Measurements from ENCODE around the gene IQSEC1. TPM values are rescaled to one million over a fixed set of nuclear protein-coding genes. Genes with fewer than 3 reads are reported as not detected.

The IQSEC1 gene
- total and polyA plus RNA-seq, 10 of the 15 experiments (the other 5 are each of a cell fraction or from before 2014, with no cell fraction given): 0.92 to 55.2 (median 8.5) TPM

GRCh38 chr3:12932754-12933153 lies 140.5 kb downstream of the IQSEC1 start:
- ChIA-PET CTCF (interaction anchor here (0.9 to 1.6 kb wide), 4 partner anchors 12 to 159 kb away, joined by 3 to 5 read pairs (median 3); no protein-coding TSS in a partner anchor), SMC1A (ENCODE audit: uncharacterized antibody, unreplicated experiment) (no interaction called here), RAD21 (ENCODE audit: unreplicated experiment) (no interaction called here), POLR2A (no interaction called here)
- TF ChIP-seq POLR2A (IDR thresholded peaks at IDR 0.05; ENCODE audit: low read depth, low read length): no peak
- no peak for TF ChIP-seq CREB1 (IDR thresholded peaks at IDR 0.05; ENCODE audit: low read depth)
- H4K20me1 ChIP-seq (ENCODE audit: control insufficient read depth, insufficient read depth): peaks cover 2% of the 10 kb centered on the region; the same call in 1 of the 2 replicates
- no peak overlapping the region for H3K9ac ChIP-seq (ENCODE audit: control insufficient read depth, insufficient read depth, low read length)
- H3K4me3 ChIP-seq: no peak overlapping the region
- DNase-seq (ENCODE audit: low read depth, low spot score): no peak
- H3K4me2 ChIP-seq (ENCODE audit: control insufficient read depth, insufficient read depth): no peak overlapping the region
- H3K27ac ChIP-seq (ENCODE audit: control insufficient read depth, insufficient read depth): no peak overlapping the region
- no peaks in the 10 kb centered on the region for H3K27me3 ChIP-seq (replicated peaks in 1 of 2; ENCODE audit: control insufficient read depth in 2 of 2, insufficient read depth in 2 of 2, low read length in 1 of 2)
- 94% methylated on average over 13 of the region's 13 CpGs for WGBS (ENCODE audit: insufficient coverage, insufficient replicate concordance, low lambda C conversion rate, missing lambda C conversion rate)
- peaks cover 21 to 42% of the 10 kb centered on the region in 2 experiments for H3K36me3 ChIP-seq (ENCODE audit: control insufficient read depth in 2 of 2, insufficient read depth in 2 of 2, low read length in 1 of 2)
- no peak overlapping the region for H2AFZ ChIP-seq (ENCODE audit: control insufficient read depth, low read depth, low read length)
- H3K9me3 ChIP-seq (replicated peaks; ENCODE audit: control insufficient read depth, insufficient read depth, low read length): no peaks in the 10 kb centered on the region
- ATAC-seq: no peak
- no peak for FAIRE-seq
- no peaks in the 10 kb centered on the region; the same call in 1 of the 2 replicates for H3K79me2 ChIP-seq (ENCODE audit: control insufficient read depth, insufficient read depth, low read length)
- intact Hi-C loops (cut with micrococcal nuclease; ENCODE audit: unreplicated experiment) (no loop called here), in situ Hi-C loops (cut with MboI) (no loop called here)
- BruUV-seq (replicated peaks): no TSS peak
- H3K4me1 ChIP-seq (ENCODE audit: control insufficient read depth, insufficient read depth, low read length): no peaks in the 10 kb centered on the region

GRCh38 chr3:12932347-12932746 lies 140.9 kb downstream of the IQSEC1 start:
- no peaks in the 10 kb centered on the region; the same call in 1 of the 2 replicates for H3K79me2 ChIP-seq (ENCODE audit: control insufficient read depth, insufficient read depth, low read length)
- BruUV-seq (replicated peaks): no TSS peak
- peaks cover 2% of the 10 kb centered on the region; the same call in 1 of the 2 replicates for H4K20me1 ChIP-seq (ENCODE audit: control insufficient read depth, insufficient read depth)
- no peaks in the 10 kb centered on the region for H3K27me3 ChIP-seq (replicated peaks in 1 of 2; ENCODE audit: control insufficient read depth in 2 of 2, insufficient read depth in 2 of 2, low read length in 1 of 2)
- H3K4me1 ChIP-seq (ENCODE audit: control insufficient read depth, insufficient read depth, low read length): no peaks in the 10 kb centered on the region
- no peak overlapping the region for H3K4me3 ChIP-seq
- peaks cover 20 to 42% of the 10 kb centered on the region in 2 experiments for H3K36me3 ChIP-seq (ENCODE audit: control insufficient read depth in 2 of 2, insufficient read depth in 2 of 2, low read length in 1 of 2)
- intact Hi-C loops (cut with micrococcal nuclease; ENCODE audit: unreplicated experiment) (no loop called here), in situ Hi-C loops (cut with MboI) (no loop called here)
- no peaks in the 10 kb centered on the region for H3K9me3 ChIP-seq (replicated peaks; ENCODE audit: control insufficient read depth, insufficient read depth, low read length)
- no peak overlapping the region for H3K4me2 ChIP-seq (ENCODE audit: control insufficient read depth, insufficient read depth)
- ATAC-seq (no peak), FAIRE-seq (no peak), DNase-seq (ENCODE audit: low read depth, low spot score) (no peak)
- SMC1A ChIA-PET (ENCODE audit: uncharacterized antibody, unreplicated experiment): no interaction called here
- RAD21 ChIA-PET (ENCODE audit: unreplicated experiment): no interaction called here
- over 99% methylated on average over 10 of the region's 10 CpGs for WGBS (ENCODE audit: insufficient coverage, insufficient replicate concordance, low lambda C conversion rate, missing lambda C conversion rate)
- CTCF ChIA-PET: interaction anchor here (1.0 to 1.2 kb wide), 3 partner anchors 11 to 160 kb away, joined by 3 to 4 read pairs (median 3); no protein-coding TSS in a partner anchor
- H3K27ac ChIP-seq (ENCODE audit: control insufficient read depth, insufficient read depth): no peak overlapping the region
- POLR2A ChIA-PET: no interaction called here
- H3K9ac ChIP-seq (ENCODE audit: control insufficient read depth, insufficient read depth, low read length): no peak overlapping the region
- no peak overlapping the region for H2AFZ ChIP-seq (ENCODE audit: control insufficient read depth, low read depth, low read length)
- TF ChIP-seq MTA3 (IDR thresholded peaks at IDR 0.05; ENCODE audit: borderline replicate concordance, low read length) (no peak), USF1 (IDR thresholded peaks at IDR 0.05; ENCODE audit: borderline replicate concordance, extremely low read length, insufficient read depth, low read depth, low read length) (no peak), PAX8 (IDR thresholded peaks at IDR 0.05) (no peak), SUPT20H (IDR thresholded peaks at IDR 0.05; ENCODE audit: borderline replicate concordance, control insufficient read depth, low read depth, low read length) (no peak), TBL1XR1 (IDR thresholded peaks at IDR 0.05; ENCODE audit: low read depth, low read length) (no peak), ELK1 (IDR thresholded peaks at IDR 0.05; ENCODE audit: low read depth, low read length) (no peak), SIN3A (IDR thresholded peaks at IDR 0.05; ENCODE audit: low read depth, low read length) (no peak), CHD2 (IDR thresholded peaks at IDR 0.05; ENCODE audit: borderline replicate concordance, low read depth, low read length) (no peak), DPF2 (IDR thresholded peaks at IDR 0.05) (no peak), ATF3 (IDR thresholded peaks at IDR 0.05; ENCODE audit: borderline replicate concordance, extremely low read depth, low read depth, low read length) (no peak), GATAD2B (conservative IDR thresholded peaks at IDR 0.05; ENCODE audit: low read depth) (no peak), ZZZ3 (IDR thresholded peaks at IDR 0.05; ENCODE audit: control insufficient read depth, insufficient read length, low read depth) (no peak), ZNF384 (IDR thresholded peaks at IDR 0.05; ENCODE audit: borderline replicate concordance, low read depth, low read length) (no peak), POLR2AphosphoS5 (IDR thresholded peaks at IDR 0.05; ENCODE audit: low read length) (no peak), SPI1 (IDR thresholded peaks at IDR 0.05; ENCODE audit: borderline replicate concordance, insufficient read depth, low read depth, low read length) (no peak), GABPA (IDR thresholded peaks at IDR 0.05; ENCODE audit: low read depth) (no peak)

Measured in GM12878 (cell line).